Measurements from ENCODE around the gene CPPED1.

DNA sequence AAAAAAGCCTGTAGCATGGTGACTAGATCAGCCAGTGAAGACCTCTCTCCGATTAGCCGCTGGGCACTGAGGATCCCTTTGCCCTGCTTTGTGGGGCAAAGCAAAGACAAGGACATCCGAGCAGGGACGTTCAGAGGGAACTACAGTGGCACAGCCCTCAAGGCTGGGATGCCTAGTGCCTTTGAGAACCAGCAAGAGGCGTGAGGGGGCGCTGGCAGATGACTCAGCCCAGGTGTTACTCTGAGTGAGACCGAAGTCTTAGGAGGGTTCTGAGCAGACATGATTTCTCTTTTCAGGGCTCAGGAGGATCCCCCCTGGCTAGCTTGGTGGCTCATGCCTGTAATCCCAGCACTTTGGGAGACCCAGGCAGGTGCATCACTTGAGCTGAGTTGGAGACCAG lies 178.6 kb downstream of the CPPED1 start:
- TF ChIP-seq, protein P1, sequence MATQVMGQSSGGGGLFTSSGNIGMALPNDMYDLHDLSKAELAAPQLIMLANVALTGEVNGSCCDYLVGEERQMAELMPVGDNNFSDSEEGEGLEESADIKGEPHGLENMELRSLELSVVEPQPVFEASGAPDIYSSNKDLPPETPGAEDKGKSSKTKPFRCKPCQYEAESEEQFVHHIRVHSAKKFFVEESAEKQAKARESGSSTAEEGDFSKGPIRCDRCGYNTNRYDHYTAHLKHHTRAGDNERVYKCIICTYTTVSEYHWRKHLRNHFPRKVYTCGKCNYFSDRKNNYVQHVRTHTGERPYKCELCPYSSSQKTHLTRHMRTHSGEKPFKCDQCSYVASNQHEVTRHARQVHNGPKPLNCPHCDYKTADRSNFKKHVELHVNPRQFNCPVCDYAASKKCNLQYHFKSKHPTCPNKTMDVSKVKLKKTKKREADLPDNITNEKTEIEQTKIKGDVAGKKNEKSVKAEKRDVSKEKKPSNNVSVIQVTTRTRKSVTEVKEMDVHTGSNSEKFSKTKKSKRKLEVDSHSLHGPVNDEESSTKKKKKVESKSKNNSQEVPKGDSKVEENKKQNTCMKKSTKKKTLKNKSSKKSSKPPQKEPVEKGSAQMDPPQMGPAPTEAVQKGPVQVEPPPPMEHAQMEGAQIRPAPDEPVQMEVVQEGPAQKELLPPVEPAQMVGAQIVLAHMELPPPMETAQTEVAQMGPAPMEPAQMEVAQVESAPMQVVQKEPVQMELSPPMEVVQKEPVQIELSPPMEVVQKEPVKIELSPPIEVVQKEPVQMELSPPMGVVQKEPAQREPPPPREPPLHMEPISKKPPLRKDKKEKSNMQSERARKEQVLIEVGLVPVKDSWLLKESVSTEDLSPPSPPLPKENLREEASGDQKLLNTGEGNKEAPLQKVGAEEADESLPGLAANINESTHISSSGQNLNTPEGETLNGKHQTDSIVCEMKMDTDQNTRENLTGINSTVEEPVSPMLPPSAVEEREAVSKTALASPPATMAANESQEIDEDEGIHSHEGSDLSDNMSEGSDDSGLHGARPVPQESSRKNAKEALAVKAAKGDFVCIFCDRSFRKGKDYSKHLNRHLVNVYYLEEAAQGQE (IDR thresholded peaks at IDR 0.05) = no peak
- TF ChIP-seq, protein P2, sequence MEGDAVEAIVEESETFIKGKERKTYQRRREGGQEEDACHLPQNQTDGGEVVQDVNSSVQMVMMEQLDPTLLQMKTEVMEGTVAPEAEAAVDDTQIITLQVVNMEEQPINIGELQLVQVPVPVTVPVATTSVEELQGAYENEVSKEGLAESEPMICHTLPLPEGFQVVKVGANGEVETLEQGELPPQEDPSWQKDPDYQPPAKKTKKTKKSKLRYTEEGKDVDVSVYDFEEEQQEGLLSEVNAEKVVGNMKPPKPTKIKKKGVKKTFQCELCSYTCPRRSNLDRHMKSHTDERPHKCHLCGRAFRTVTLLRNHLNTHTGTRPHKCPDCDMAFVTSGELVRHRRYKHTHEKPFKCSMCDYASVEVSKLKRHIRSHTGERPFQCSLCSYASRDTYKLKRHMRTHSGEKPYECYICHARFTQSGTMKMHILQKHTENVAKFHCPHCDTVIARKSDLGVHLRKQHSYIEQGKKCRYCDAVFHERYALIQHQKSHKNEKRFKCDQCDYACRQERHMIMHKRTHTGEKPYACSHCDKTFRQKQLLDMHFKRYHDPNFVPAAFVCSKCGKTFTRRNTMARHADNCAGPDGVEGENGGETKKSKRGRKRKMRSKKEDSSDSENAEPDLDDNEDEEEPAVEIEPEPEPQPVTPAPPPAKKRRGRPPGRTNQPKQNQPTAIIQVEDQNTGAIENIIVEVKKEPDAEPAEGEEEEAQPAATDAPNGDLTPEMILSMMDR (IDR thresholded peaks at IDR 0.05; ENCODE audit: low read depth, low read length, missing input control) = no peak
- no peak for TF ChIP-seq HNF4A (conservative IDR thresholded peaks at IDR 0.05)
- TF ChIP-seq JUND (IDR thresholded peaks at IDR 0.05) = no peak
- TF ChIP-seq YY1 (IDR thresholded peaks at IDR 0.05) = no peak
- TF ChIP-seq SP1 (IDR thresholded peaks at IDR 0.05) = no peak
- TF ChIP-seq, protein P3, sequence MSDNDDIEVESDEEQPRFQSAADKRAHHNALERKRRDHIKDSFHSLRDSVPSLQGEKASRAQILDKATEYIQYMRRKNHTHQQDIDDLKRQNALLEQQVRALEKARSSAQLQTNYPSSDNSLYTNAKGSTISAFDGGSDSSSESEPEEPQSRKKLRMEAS (IDR thresholded peaks at IDR 0.05) = no peak
